ENCODE data around the gene IGF2BP2. TPM values are rescaled to one million over a fixed set of nuclear protein-coding genes. Genes with fewer than 3 reads are reported as not detected.

IGF2BP2 gene
- total RNA-seq, 1 experiment from 2014 or later = 133 TPM

DNA sequence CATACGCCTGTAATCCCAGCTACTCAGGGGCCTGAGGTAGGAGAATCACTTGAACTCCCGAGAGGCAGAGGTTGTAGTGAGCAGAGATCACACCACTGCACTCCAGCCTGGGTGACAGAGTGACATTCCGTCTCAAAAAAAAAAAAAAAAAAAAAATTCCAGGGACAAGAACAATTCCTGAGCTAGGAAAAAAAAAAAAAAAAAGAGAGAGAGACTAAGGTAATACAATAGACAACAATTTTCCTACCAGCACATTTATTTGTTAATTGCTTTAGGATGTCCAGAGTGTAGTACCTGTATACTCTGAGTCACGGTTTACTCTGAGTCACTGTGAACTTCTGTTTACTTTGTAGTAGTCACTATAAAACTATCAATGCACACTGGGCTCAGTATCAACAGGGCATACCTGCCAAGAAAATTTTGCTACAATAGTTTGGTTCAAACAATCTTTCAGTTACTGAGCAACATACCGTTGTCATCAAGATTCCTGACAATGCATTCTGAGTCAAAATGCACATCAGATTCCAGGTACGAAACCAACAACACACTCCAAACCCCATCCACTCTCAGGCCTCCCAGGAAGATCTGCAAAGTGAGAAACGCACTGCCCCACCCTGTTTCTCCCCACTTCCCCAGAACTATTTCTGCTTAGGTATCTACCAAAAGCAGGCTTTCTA is 28.3 kb downstream of the IGF2BP2 start:
- Mint-ChIP-seq H3K27ac (peak overlapping the region; percentile 42), H3K36me3 (peaks cover 2% of the 10 kb centered on the region; the same call in 1 of the 2 replicates), H3K27me3 (ENCODE audit: low read depth) (no peaks in the 10 kb centered on the region), H3K4me3 (no peak overlapping the region), H3K9me3 (no peaks in the 10 kb centered on the region), H3K4me1 (peaks cover 81% of the 10 kb centered on the region)
- DNase-seq (ENCODE audit: low spot score) = no peak
- CTCF ChIA-PET = interaction anchor here (0.5 to 1.7 kb wide), 4 partner anchors 8 to 163 kb away, joined by 3 to 7 read pairs (median 4); no protein-coding TSS in a partner anchor
- POLR2A ChIA-PET = interaction anchor here (1.2 kb wide), 1 partner anchor 9 kb away, joined by 5 read pairs; no protein-coding TSS in a partner anchor
- ATAC-seq = no peak
- TF ChIP-seq CBFB (CRISPR knock-in tag; IDR thresholded peaks at IDR 0.05; ENCODE audit: low read depth) = no peak
- TF ChIP-seq JUN (CRISPR knock-in tag; IDR thresholded peaks at IDR 0.05) = no peak
- no peak for TF ChIP-seq EMX1 (CRISPR knock-in tag; IDR thresholded peaks at IDR 0.05)
- no peak for TF ChIP-seq AR (CRISPR knock-in tag; IDR thresholded peaks at IDR 0.05)
- no peak for TF ChIP-seq FOXK1 (CRISPR knock-in tag; IDR thresholded peaks at IDR 0.05)
- TF ChIP-seq FOXP1 (CRISPR knock-in tag; IDR thresholded peaks at IDR 0.05; ENCODE audit: borderline replicate concordance) = no peak
- no peak for TF ChIP-seq RORB (CRISPR knock-in tag; IDR thresholded peaks at IDR 0.05)
- no peak for TF ChIP-seq TEAD1 (CRISPR knock-in tag; IDR thresholded peaks at IDR 0.05)
- no peak for TF ChIP-seq ZNF396 (CRISPR knock-in tag; IDR thresholded peaks at IDR 0.05; ENCODE audit: borderline replicate concordance)
- TF ChIP-seq MYBL2 (CRISPR knock-in tag; IDR thresholded peaks at IDR 0.05) = no peak
- TF ChIP-seq TCF7 (CRISPR knock-in tag; IDR thresholded peaks at IDR 0.05; ENCODE audit: low read depth) = no peak
- TF ChIP-seq ZNF416 (CRISPR knock-in tag; IDR thresholded peaks at IDR 0.05) = no peak
- TF ChIP-seq, protein P1, sequence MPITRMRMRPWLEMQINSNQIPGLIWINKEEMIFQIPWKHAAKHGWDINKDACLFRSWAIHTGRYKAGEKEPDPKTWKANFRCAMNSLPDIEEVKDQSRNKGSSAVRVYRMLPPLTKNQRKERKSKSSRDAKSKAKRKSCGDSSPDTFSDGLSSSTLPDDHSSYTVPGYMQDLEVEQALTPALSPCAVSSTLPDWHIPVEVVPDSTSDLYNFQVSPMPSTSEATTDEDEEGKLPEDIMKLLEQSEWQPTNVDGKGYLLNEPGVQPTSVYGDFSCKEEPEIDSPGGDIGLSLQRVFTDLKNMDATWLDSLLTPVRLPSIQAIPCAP (CRISPR knock-in tag; IDR thresholded peaks at IDR 0.05) = no peak
- no peak for TF ChIP-seq ZNF121 (CRISPR knock-in tag; IDR thresholded peaks at IDR 0.05)
- no peak for TF ChIP-seq ZNF317 (CRISPR knock-in tag; IDR thresholded peaks at IDR 0.05; ENCODE audit: borderline replicate concordance, low read depth)
- TF ChIP-seq OVOL2 (CRISPR knock-in tag; IDR thresholded peaks at IDR 0.05; ENCODE audit: borderline replicate concordance) = no peak

DNA sequence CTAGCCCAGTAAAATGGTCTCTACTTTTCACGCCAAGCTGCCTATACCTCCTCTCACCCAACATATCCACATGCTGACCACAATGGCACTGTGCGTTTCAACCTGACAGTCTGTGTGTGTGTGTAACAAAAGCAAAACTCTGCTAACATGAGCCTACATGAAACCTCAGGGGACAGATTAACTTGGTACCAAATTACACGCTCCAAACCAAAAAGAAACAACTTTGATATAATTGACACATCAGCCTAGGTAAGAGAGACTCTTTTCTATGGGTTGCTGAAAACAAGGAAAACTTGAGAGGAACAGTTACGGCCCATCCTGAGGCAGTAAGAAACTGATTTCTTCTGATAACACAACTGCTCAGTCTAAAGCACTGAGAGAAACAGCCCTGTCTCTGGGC is 31.5 kb downstream of the IGF2BP2 start:
- Mint-ChIP-seq H3K4me3 (no peak overlapping the region), H3K9me3 (no peaks in the 10 kb centered on the region), H3K4me1 (peaks cover 82% of the 10 kb centered on the region), H3K27me3 (ENCODE audit: low read depth) (no peaks in the 10 kb centered on the region), H3K27ac (peak overlapping the region; percentile 96; the same call in 1 of the 2 replicates), H3K36me3 (peaks cover 2% of the 10 kb centered on the region; the same call in 1 of the 2 replicates)
- CTCF ChIA-PET = interaction anchor here (1.0 kb wide), 1 partner anchor 38 kb away, joined by 3 read pairs; no protein-coding TSS in a partner anchor
- DNase-seq (ENCODE audit: low spot score) (no peak), ATAC-seq (no peak)
- TF ChIP-seq EMX1 (CRISPR knock-in tag; IDR thresholded peaks at IDR 0.05) = no peak
- no peak for TF ChIP-seq TP53 (CRISPR knock-in tag; IDR thresholded peaks at IDR 0.05)
- TF ChIP-seq ZNF425 (CRISPR knock-in tag; conservative IDR thresholded peaks at IDR 0.05) = no peak
- no peak for TF ChIP-seq NFE2L1 (CRISPR knock-in tag; IDR thresholded peaks at IDR 0.05)
- no peak for TF ChIP-seq CREM (CRISPR knock-in tag; IDR thresholded peaks at IDR 0.05)
- no peak for TF ChIP-seq E2F4 (CRISPR knock-in tag; IDR thresholded peaks at IDR 0.05; ENCODE audit: borderline replicate concordance, low read depth)
- no peak for TF ChIP-seq KAT7 (CRISPR knock-in tag; IDR thresholded peaks at IDR 0.05; ENCODE audit: borderline replicate concordance)
- TF ChIP-seq RORB (CRISPR knock-in tag; IDR thresholded peaks at IDR 0.05) = no peak
- TF ChIP-seq ZNF423 (CRISPR knock-in tag; IDR thresholded peaks at IDR 0.05) = no peak
- TF ChIP-seq ZNF138 (CRISPR knock-in tag; conservative IDR thresholded peaks at IDR 0.05) = no peak
- POLR2A ChIA-PET = no interaction called here

Data from WTC11 (cell line).